HG03025 (cell line): ENCODE measurements around the gene SPNS3.

ENCODE experiments used
- ATAC-seq: cut with Tn5 transposase; IDR thresholded peaks from one replicate; pipeline ENCODE4 v1.9.1; 2021; ENCODE audit warnings: mild to moderate bottlenecking, moderate library complexity; ENCODE audit not compliant: unreplicated experiment, low FRiP score

SPNS3 gene

DNA sequence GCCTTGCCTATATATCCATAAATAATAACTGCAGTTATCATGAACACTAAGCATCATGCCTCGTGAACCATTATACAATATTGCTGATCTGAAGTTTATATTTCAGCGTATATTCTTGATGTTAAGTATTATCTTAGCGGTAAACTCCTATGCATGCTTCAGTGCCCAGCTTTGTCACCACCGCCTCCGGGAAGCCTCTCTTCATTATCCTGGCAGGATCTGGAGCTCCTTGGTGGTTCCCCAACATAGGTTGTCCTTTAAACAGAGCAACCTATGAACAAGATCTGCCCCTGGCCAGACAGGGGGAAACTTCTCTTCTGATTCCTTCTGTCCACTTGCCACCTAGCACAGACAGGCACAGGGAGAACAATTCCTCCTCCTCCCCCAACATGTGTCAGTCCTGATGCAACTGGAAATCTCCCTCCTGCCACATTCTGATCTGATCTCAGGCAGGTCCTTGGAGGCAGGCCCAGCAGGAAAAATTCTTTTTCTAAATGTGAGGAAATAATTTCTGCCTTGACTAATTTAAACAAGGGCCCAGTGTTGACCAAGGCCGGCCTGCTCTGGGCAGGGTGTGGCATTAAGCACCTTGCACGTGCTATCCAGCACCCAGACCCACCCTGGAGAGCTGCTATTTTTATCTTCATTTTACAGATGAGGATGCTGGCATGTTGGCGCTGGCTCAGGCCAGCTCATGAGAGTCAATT, 87.3 kb downstream of the SPNS3 start:
- no peak for ATAC-seq

DNA sequence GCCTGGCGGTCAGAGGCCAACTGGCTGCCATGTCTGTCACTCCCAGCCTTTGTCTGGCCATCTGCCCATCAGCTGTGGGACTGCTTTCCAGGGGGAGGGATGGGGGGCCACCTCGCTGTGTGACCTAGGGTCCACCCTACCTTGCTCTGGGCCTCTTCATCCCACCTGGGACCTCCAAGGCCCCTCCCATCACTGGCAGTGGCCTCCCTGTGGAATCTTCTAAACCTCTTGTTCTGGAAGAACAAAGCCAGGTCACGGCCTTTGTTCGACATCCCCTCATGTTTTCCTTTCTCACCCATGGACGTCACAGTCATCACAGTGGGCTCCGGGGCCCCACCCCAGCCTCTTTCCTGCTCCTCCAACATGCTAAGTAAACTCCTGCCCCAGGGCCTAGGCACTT, 88.9 kb downstream of the SPNS3 start:
- no peak for ATAC-seq

DNA sequence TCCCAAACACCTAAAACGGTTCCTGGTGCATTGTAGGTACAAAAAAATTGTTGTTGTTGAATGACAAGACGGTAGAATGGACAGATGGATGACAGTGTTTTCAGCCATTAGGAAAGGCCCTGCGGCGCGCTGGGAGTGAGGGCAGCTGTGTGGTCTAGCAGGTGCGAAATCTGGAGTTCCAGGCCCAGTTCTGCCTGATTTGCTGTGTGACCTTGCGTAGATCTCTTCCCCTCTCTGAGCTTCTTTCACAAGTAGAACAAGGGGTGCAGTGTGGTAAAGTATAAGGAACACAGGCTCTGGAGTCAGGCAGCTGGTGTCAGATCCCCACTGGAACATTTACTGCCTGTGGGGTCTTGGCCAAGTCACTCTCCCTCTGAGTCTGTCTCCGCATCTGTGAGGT, 90.2 kb downstream of the SPNS3 start:
- no peak for ATAC-seq

DNA sequence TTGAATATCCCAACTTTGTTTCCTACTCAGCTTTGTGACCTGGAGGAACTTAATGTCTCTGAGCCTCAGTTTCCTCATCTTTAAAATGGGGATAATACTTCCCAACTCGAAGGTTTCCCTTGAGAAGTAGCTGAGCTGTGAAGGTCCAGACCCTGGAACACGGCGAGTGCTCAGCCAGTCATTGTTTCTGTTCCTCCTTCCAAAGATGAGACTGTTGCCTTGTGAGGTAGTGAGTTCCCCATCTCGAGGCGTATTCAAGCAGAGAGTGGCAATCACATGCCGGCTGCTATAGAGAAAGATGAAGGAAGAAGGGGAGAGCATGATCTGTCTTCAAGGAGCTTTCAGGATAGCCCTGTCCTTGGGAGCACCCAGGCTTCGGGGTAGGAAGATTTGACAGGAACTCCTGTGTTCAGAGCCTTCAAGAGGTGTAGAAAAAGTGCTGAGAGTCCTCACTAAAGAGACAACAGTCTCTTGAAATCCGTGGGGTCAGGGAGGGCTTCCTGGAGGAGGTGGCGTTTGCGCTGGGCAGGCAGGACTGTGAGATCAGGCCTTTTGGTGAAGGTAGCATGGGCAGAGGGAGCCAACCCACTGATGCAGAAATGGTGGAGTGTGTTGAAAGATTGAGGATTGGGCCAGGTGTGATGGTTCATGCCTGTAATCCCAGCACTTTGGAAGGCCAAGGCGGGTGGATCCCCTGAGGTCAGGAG, 92.1 kb downstream of the SPNS3 start:
- no peak for ATAC-seq

DNA sequence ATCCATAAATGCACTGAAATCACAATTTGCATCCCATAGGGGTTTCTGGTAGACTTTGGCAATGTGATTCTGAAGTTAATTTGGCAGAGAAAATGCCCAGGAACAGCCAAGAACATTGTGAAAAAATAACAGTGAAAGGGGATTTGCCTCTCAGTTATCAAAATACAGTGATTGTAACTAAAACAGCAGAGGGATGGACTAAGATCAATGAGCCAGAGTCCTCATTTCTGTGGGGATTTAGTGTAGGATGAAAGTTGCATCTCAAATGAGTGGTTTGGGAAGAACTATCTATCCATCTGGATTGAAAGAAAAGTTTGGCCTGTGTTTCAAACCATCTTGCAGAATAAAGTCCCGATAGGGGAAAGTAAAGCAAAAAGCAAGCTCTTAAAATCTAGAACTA, 93.4 kb downstream of the SPNS3 start:
- no peak for ATAC-seq

DNA sequence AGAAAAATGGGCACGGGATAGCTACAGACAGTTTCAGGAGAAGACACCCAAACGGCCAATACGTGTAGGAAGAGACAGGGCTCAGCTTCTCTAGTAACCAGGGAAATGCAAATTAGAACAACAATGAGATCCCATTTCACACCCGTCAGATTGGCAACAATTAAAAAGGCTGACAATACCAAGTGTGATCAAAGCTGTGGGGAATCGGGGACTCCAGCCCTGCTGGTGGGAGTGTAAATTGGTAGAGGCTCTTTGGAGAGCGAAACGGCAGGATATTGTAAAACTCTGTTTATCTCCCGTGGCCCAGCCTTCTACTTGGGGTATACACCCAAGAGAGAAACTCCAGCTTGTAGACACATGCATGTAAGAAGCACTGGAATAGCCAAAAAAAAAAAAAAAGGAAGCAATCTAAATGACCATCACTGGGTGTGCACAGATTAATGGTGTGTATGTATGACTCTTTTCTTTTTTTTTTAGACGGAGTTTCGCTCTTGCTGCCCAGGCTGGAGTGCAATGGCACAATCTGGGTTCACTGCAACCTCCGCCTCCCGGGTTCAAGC, 93.9 kb downstream of the SPNS3 start:
- ATAC-seq: no peak

DNA sequence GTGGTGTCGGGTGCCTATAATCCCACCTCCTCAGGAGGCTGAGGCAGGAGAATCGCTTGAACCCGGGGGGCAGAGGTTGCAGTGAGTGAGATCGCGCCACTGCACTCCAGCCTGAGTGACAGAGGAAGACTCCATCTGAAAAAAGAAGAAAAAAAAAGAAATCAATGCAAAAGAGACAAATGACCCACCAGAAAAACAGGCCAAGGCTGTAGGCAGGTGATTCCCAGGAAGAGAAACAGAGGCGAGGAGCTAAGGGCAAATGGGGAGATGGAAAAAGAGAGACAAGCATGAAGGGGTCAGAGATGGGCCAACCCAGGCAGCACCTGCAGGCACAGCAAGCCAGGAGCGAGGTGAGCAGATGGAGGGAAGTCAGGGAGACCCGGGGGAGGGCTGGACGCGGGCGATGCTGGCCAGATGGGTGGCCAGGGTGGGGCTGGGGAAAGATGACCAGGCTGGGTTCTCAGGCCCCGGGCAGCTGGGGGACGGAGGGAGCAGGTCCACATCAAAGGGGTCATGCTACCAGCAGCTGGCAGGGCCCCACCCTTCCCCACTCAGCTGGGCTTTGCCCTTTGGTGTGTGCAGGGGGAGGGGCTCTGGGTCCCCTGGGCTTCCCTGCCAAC, 95.9 kb downstream of the SPNS3 start:
- ATAC-seq: no peak

DNA sequence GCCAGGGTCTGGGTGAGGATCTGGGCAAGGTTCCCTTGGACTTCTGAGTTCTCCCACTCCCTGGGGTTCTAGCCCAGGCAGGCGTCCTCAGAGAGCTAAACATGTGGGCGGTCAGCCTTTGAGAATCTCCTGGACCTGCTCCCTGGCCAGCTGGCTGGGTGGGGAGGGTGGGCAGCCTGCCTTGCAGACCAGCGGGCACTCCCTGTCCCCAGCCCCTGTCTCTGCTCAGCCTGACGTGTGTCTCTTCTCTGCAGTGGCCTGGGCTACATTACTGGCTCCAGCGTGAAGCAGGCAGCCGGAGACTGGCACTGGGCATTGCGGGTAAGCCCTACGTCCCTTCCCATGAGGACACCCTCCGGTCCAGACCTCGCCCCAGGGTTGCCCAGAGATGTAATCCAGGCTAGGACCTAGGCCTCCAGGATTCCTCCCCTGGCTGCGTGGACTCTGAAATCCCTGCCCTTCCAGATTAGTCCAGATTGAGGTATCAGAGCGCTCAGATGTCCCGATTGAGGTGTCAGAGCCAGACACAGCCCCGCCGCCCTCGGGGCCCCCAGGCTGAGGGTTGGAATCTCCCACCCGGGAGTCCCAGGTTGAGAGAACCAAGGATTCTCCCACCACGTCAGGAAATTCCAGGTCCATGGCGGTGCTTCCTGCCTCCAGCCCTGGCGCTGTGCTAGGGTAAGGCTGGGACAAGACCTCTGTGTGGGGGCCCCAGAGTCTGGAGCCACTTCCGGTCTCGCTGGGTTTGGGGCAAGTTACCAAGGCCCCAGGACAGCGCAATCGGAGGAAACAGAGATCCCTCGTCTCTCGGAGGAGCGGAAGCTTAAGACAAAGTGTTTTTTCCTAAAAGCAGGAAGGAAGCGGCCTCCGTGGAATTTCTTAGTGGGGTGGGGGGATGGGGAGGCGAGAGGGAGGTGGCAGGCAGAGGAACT, 97.3 kb downstream of the SPNS3 start:
- no peak for ATAC-seq

DNA sequence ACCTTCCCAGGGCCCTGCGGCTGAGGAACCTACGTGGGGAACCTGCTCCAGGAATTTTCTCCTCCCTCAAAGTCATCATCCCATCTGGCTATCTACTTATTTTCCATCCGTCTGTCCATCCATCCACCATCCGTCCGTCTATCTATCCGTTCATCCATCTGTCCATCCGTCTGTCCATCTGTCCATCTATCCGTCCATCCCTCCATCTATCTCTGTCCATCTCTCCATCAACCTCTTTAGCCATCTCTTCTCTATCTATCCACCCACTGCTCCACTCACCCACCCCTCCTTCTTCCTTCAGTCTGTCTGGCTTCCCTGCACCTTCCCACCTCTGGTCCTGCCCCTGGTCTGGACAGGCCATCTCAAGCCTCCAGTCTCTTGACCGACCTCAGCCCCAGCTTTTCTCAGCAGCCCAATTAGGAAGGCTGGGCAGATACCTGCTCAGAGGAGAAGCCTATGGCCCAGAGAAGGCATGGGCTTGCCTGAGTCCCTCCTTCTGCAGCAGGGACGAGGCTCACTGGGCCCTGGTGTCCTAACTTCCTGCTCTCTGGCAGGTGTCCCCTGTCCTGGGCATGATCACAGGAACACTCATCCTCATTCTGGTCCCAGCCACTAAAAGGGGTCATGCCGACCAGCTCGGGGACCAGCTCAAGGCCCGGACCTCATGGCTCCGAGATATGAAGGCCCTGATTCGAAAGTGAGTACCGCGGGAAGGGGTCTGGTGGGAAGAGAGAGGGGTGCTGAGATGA, 98.4 kb downstream of the SPNS3 start:
- no peak for ATAC-seq

DNA sequence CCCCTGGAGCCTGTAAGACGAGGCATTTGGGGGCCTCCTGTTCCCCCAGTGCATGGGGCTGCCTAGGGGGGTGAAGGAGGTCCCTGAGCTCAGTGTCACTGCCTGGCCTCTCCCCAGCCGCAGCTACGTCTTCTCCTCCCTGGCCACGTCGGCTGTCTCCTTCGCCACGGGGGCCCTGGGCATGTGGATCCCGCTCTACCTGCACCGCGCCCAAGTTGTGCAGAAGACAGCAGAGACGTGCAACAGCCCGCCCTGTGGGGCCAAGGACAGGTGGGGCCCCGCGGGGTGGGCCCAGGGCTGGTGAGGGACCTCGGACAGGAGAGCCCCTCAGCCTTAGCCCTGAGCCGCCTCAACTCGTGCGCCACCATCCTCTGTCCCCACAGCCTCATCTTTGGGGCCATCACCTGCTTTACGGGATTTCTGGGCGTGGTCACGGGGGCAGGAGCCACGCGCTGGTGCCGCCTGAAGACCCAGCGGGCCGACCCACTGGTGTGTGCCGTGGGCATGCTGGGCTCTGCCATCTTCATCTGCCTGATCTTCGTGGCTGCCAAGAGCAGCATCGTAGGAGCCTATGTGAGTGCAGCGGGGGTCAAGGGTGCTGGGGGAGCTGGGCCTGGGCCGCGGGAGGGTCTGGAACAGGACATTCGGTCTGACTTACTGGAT, 99.3 kb downstream of the SPNS3 start:
- no peak for ATAC-seq

DNA sequence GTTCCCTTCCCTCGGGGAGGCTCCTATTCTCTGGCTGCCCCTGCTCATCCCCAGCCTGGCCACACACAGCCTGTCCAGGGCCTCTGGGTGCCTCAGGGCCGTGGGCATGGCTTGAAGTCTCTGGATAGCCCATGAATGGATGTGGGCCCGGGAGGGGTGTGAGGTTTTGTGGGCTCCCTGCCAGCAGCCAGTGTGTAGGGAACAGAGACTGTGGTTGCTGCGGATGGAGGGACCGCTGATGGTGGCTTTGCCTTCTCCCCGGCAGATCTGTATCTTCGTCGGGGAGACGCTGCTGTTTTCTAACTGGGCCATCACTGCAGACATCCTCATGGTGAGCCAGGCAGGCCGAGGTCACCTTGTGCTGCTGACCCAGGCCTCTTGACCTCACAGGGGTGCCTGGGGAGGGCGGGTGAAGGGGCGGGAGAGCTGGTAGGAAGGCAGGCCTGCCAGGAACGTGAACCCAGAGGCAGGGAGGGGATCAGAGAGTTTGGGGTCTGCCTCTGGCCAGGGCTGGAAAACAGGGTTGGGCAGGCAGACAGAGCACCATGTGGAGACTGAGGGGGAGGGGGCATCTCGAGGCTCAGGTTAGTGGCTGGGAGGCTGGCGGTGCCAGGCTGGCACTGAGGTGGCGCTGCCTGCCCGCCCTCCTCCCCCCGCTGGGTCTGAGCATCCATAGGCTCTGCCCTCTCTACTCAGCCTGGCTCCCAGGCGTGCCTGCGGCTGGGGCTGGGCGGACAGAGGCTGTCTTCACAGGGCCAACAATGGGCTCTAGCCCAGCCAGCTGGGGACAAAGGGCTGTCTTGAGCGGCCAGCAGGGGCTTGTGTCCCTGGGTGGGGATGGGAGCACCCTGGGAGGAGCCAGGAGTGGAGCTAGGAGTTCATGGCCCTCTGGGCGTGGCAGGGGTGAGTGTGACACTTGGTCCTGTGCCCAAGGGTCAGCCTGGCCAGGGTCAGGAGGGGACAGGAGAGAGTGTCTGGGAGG, 100.1 kb downstream of the SPNS3 start:
- ATAC-seq: no peak

DNA sequence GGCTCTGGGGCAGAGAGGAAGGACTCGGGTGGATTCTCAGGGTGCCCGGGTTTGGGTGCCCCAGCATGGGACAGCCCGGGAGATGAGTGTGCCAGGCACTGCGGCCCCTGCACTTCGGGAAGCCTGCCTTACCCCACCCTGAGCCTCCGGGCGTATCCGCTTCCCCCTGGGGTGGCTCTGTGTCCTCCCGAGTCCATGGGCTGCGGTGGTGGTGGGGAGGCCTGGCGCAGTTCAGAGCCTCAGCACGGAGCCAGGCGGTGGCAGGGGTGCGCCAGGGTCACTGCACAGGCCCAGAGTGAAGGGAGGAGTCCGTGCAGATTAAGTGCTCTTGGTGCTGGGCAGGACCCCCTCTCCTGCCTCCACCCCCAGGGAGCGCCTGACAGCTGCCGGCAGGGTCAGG, 100.8 kb downstream of the SPNS3 start:
- ATAC-seq: no peak

DNA sequence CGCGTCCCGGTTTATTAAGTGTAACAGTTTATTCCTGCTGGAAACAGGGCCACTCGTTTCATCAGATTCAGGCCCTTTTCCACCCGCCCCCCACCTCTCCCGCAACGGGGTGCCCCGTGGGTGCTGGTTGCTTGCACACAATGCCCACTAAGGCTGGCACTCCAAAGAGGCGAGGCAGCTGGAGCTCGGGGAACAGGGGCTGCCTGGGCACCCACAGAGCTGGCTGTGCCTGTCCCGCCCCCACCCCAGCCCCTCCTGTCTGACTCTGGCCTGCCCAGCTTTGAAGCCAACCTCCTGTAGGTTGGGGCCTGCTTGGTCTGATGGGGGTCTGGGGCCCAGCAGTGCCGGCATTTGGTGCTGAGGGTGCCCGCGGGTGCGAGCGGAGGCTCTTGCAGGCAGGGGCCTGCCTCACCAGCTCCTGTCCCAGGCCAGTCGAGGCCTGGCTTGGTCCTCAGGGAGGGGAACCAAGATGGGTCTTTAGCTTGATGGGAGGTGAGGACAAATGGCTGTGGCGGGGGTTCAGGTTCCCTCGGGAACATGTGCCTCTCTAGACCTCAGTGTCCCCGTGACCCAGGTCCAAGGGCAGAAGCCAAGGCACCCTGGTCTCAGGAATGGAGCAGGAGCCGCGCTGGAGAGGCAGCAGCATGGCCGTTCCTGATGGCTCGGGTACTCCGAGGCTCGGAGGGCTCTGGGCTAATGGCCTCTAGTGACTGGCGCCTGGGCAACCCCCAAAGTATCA, 101.4 kb downstream of the SPNS3 start:
- no peak for ATAC-seq

DNA sequence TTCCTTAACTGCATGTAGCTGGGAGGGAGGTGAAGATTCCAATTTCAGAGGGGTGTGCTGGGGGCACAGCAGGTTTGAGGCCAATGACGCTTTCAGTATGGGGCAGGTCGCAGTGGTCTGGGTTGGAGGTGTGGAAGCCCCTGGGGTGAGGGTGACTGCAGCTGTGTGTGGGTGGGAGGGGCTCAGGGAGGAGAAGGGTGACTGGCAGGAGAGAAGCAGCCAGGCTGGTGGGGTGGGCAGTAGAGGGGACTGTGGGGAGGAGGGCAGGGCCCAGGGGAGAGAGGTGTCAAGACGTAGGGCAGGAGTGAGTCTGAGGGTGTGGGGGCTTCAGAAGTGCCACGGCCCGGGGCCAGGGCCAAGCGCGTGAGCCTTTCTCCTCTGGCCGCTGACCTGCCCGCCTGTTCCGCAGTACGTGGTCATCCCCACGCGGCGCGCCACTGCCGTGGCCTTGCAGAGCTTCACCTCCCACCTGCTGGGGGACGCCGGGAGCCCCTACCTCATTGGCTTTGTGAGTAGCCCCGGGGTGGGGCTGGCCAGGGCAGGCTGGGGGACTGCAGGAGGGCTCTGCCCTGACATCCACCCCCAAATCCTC, 102.0 kb downstream of the SPNS3 start:
- no peak for ATAC-seq

DNA sequence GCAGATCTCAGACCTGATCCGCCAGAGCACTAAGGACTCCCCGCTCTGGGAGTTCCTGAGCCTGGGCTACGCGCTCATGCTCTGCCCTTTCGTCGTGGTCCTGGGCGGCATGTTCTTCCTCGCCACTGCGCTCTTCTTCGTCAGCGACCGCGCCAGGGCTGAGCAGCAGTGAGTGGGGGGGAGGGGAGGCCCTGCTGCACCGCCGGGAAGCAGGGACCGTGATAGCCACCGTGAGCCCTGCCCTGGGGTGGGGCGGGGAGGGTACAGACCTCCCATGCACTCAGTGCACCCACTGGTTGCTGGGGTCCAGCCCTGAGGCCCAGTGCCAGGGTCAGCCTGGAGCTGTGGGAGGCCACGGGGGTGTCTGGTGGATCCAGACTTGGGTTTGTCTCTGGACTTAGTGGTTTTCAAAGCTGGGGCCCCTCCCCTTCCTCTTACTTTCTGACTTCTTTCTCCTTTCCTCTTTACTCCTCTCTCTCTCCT, 102.6 kb downstream of the SPNS3 start:
- ATAC-seq: no peak

DNA sequence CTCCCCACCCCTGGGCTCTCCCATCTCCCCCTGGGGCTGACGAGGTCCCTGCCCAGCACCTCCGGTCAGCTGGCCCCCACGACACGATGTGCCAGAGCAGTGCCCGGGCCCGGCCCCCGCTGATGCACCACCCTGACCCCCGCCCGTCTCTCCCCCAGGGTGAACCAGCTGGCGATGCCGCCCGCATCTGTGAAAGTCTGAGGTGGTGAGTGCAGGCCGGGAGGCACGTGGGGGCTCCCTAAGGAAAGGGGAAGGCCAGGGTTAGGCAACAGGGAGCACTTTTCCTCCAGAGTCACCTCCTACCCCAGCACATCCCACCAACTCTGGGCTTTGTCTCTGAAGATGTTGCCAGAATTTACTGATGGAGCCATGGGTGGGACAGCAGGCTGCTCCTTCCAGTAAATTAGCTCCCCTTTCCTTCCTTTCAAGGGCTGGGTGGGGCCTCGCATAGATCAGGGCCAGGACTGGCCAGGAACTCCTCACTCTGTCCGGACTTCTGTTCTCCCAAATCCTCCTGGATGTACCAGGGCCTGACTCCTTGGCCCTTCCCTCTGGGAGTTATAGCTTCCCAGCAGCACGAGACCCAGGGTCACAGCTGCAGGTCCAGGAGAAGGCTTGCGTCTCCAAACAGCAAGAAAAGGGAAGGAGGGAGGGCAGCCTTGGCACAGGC, 103.1 kb downstream of the SPNS3 start:
- ATAC-seq: no peak
